ENCODE measurements around the gene TMEM184B.

The TMEM184B gene

GRCh38 chr22:38189104-38189503, 83.7 kb downstream of the TMEM184B start:
- Histone ChIP-seq H3K4me1 (ENCODE audit: insufficient read depth, poor library complexity, severe bottlenecking) (no peaks in the 10 kb centered on the region), H3K27me3 (ENCODE audit: insufficient read depth, poor library complexity, severe bottlenecking) (no peaks in the 10 kb centered on the region), H3K36me3 (ENCODE audit: low read depth) (no peaks in the 10 kb centered on the region), H3K27ac (ENCODE audit: poor library complexity, severe bottlenecking) (no peak overlapping the region), H3K9me3 (ENCODE audit: severe bottlenecking) (no peaks in the 10 kb centered on the region), H3K4me3 (ENCODE audit: severe bottlenecking) (no peak overlapping the region)
- ATAC-seq (ENCODE audit: low read depth) (no peak), DNase-seq (ENCODE audit: low spot score) (no peak)
- TF ChIP-seq CTCF (IDR thresholded peaks at IDR 0.05; ENCODE audit: poor library complexity, severe bottlenecking): no peak

- H3K27ac ChIP-seq (ENCODE audit: poor library complexity, severe bottlenecking): no peak overlapping the region
- H3K27me3 ChIP-seq (ENCODE audit: insufficient read depth, poor library complexity, severe bottlenecking): no peaks in the 10 kb centered on the region
- no peaks in the 10 kb centered on the region for H3K9me3 ChIP-seq (ENCODE audit: severe bottlenecking)
- H3K4me3 ChIP-seq (ENCODE audit: severe bottlenecking): no peak overlapping the region
- no peaks in the 10 kb centered on the region for H3K4me1 ChIP-seq (ENCODE audit: insufficient read depth, poor library complexity, severe bottlenecking)
- no peaks in the 10 kb centered on the region for H3K36me3 ChIP-seq (ENCODE audit: low read depth)
- no peak for TF ChIP-seq CTCF (IDR thresholded peaks at IDR 0.05; ENCODE audit: poor library complexity, severe bottlenecking)
- 0 out of 3 replicates have a peak, but pooled peaks have one; percentile 17 for ATAC-seq (ENCODE audit: low read depth)
- no peak for DNase-seq (ENCODE audit: low spot score)
These were observed 85.2 kb downstream of the TMEM184B start for GRCh38 chr22:38187413-38188212.

GRCh38 chr22:38186429-38186828, 86.4 kb downstream of the TMEM184B start:
- ATAC-seq (ENCODE audit: low read depth): no peak
- no peaks in the 10 kb centered on the region for H3K9me3 ChIP-seq (ENCODE audit: severe bottlenecking)
- H3K27me3 ChIP-seq (ENCODE audit: insufficient read depth, poor library complexity, severe bottlenecking): no peaks in the 10 kb centered on the region
- H3K27ac ChIP-seq (ENCODE audit: poor library complexity, severe bottlenecking): no peak overlapping the region
- peaks cover 6% of the 10 kb centered on the region for H3K4me1 ChIP-seq (ENCODE audit: insufficient read depth, poor library complexity, severe bottlenecking)
- no peaks in the 10 kb centered on the region for H3K36me3 ChIP-seq (ENCODE audit: low read depth)
- no peak for TF ChIP-seq CTCF (IDR thresholded peaks at IDR 0.05; ENCODE audit: poor library complexity, severe bottlenecking)
- H3K4me3 ChIP-seq (ENCODE audit: severe bottlenecking): no peak overlapping the region
- DNase-seq (ENCODE audit: low spot score): no peak

- no peak overlapping the region for H3K4me3 ChIP-seq (ENCODE audit: severe bottlenecking)
- H3K27ac ChIP-seq (ENCODE audit: poor library complexity, severe bottlenecking): no peak overlapping the region
- H3K36me3 ChIP-seq (ENCODE audit: low read depth): no peaks in the 10 kb centered on the region
- TF ChIP-seq CTCF (IDR thresholded peaks at IDR 0.05; ENCODE audit: poor library complexity, severe bottlenecking): no peak
- ATAC-seq (ENCODE audit: low read depth) (no peak), DNase-seq (ENCODE audit: low spot score) (no peak)
- H3K9me3 ChIP-seq (ENCODE audit: severe bottlenecking): no peaks in the 10 kb centered on the region
- H3K4me1 ChIP-seq (ENCODE audit: insufficient read depth, poor library complexity, severe bottlenecking): peaks cover 22% of the 10 kb centered on the region
- H3K27me3 ChIP-seq (ENCODE audit: insufficient read depth, poor library complexity, severe bottlenecking): no peaks in the 10 kb centered on the region
These were observed 88.0 kb downstream of the TMEM184B start for GRCh38 chr22:38184788-38185187.
